HepG2 (cell line): ENCODE results near the gene CGB3. TPM values are rescaled to one million over a fixed set of nuclear protein-coding genes. Genes with fewer than 3 reads are reported as not detected.
A peak's percentile ranks its signal among the peaks of the same experiment; 100 is the strongest.

Source experiments
- ARHGAP35 ChIP-seq: sonication (generic); formaldehyde crosslinking; IDR thresholded peaks from 2 replicates; pipeline ENCODE4 v1.9.0; 2022; ENCODE audit warnings: mild to moderate bottlenecking, inconsistent platforms, moderate library complexity, missing genetic modification reagents, borderline replicate concordance
- ARID2 ChIP-seq: sonication (generic); formaldehyde crosslinking; IDR thresholded peaks from 2 replicates; pipeline ENCODE4 v1.8.1; 2022; ENCODE audit warnings: mild to moderate bottlenecking, missing genetic modification reagents, borderline replicate concordance
- DPF2 ChIP-seq: sonication (generic); formaldehyde crosslinking; IDR thresholded peaks from 2 replicates; pipeline ENCODE4 v1.4.0; 2020; ENCODE audit warnings: mild to moderate bottlenecking, low read depth, missing genetic modification reagents, borderline replicate concordance
- GZF1 ChIP-seq: sonication (generic); formaldehyde crosslinking; IDR thresholded peaks from 2 replicates; pipeline ENCODE4 v1.5.1; 2020; ENCODE audit warnings: mild to moderate bottlenecking, missing genetic modification reagents
- JUND ChIP-seq: sonication (generic); formaldehyde crosslinking; IDR thresholded peaks from 2 replicates; pipeline ENCODE4 v1.8.0; 2022; ENCODE audit warnings: mild to moderate bottlenecking, missing genetic modification reagents
- LRRFIP1 ChIP-seq: sonication (generic); formaldehyde crosslinking; conservative IDR thresholded peaks from 2 replicates; pipeline ENCODE4 v1.4.0; 2020; ENCODE audit warnings: missing genetic modification reagents
- MIER3 ChIP-seq: IDR thresholded peaks from 2 replicates; pipeline ENCODE4 v1.6.1; 2016; ENCODE audit warnings: missing compliant biosample characterization, borderline replicate concordance
- MLX ChIP-seq: IDR thresholded peaks from 2 replicates; pipeline ENCODE4 v1.6.1; 2016
- NRL ChIP-seq: sonication (generic); formaldehyde crosslinking; IDR thresholded peaks from 2 replicates; pipeline ENCODE4 v1.5.0; 2020; ENCODE audit warnings: missing genetic modification reagents, mild to moderate bottlenecking, moderate library complexity, borderline replicate concordance
- SIN3B ChIP-seq: fragments of 150-350 bp; IDR thresholded peaks from 2 replicates; pipeline ENCODE4 v1.6.1; 2014; ENCODE audit warnings: low read length
- SMAD9 ChIP-seq: sonication (generic); formaldehyde crosslinking; IDR thresholded peaks from 2 replicates; pipeline ENCODE4 v1.5.1; 2020; ENCODE audit warnings: mild to moderate bottlenecking, missing genetic modification reagents
- SMYD3 ChIP-seq: sonication (generic); formaldehyde crosslinking; IDR thresholded peaks from 2 replicates; pipeline ENCODE4 v1.8.1; 2023; ENCODE audit warnings: mild to moderate bottlenecking, missing genetic modification reagents
- TCF12 ChIP-seq, 2 experiments: fragments of 450-650 bp in 1 of 2; sonication (generic) in 1 of 2; formaldehyde crosslinking in 1 of 2; IDR thresholded peaks; 2 replicates each; pipeline versions ENCODE4 v1.6.1 to v1.8.0; 2017 to 2022; ENCODE audit warnings: antibody characterized with exemption in 1 of 2, mild to moderate bottlenecking in 1 of 2, missing genetic modification reagents in 1 of 2, moderate library complexity in 1 of 2
- ZFP36L1 ChIP-seq: sonication (generic); formaldehyde crosslinking; IDR thresholded peaks from 2 replicates; pipeline ENCODE4 v1.8.0; 2022; ENCODE audit warnings: mild to moderate bottlenecking, missing genetic modification reagents, moderate library complexity
- ZNF124 ChIP-seq: sonication (generic); formaldehyde crosslinking; IDR thresholded peaks from 2 replicates; pipeline ENCODE4 v1.4.0; 2020; ENCODE audit warnings: missing genetic modification reagents
- ZNF138 ChIP-seq: sonication (generic); formaldehyde crosslinking; IDR thresholded peaks from 2 replicates; pipeline ENCODE4 v1.5.0; 2020; ENCODE audit warnings: mild to moderate bottlenecking, low read depth, missing genetic modification reagents
- ZNF276 ChIP-seq: sonication (generic); formaldehyde crosslinking; IDR thresholded peaks from 2 replicates; pipeline ENCODE4 v1.4.0; 2020; ENCODE audit warnings: mild to moderate bottlenecking, low read depth, missing genetic modification reagents
- ZNF563 ChIP-seq: sonication (generic); formaldehyde crosslinking; IDR thresholded peaks from 2 replicates; pipeline ENCODE4 v1.8.0; 2022; ENCODE audit warnings: mild to moderate bottlenecking, moderate library complexity, missing genetic modification reagents
- ZNF704 ChIP-seq: sonication (generic); formaldehyde crosslinking; IDR thresholded peaks from 2 replicates; pipeline ENCODE4 v1.8.1; 2023; ENCODE audit warnings: mild to moderate bottlenecking, inconsistent platforms, moderate library complexity, missing genetic modification reagents, borderline replicate concordance
- polyA plus RNA-seq, 8 experiments: library from polyadenylated mRNA; depleted of rRNA in 3 of 8; stranded (reverse) in 7 of 8; unstranded in 1 of 8; fragments of >200 nt; fragmentation: Illumina TruSeq in 4 of 8; extraction: Trizol in 4 of 8; gene quantifications; 2 replicates each; pipeline versions ENCODE4 v1.2.1 to v1.2.3, GENCODE V29; 2011 to 2016; ENCODE audit warnings: low read depth in 4 of 8, missing spikeins in 1 of 8, mixed read lengths in 1 of 8; ENCODE audit not compliant: insufficient read depth in 1 of 8
- total RNA-seq, 5 experiments: library from RNA; depleted of rRNA; stranded (reverse); fragments of >200 nt; fragmentation: Illumina TruSeq; extraction: Trizol; gene quantifications; 2 replicates each; pipeline ENCODE4 v1.2.3, GENCODE V29; 2016; ENCODE audit warnings: low read depth in 1 of 5

The CGB3 gene
- total and polyA plus RNA-seq, 2 of the 13 experiments (the other 11 are each of a cell fraction or from before 2014, with no cell fraction given): not detected

DNA sequence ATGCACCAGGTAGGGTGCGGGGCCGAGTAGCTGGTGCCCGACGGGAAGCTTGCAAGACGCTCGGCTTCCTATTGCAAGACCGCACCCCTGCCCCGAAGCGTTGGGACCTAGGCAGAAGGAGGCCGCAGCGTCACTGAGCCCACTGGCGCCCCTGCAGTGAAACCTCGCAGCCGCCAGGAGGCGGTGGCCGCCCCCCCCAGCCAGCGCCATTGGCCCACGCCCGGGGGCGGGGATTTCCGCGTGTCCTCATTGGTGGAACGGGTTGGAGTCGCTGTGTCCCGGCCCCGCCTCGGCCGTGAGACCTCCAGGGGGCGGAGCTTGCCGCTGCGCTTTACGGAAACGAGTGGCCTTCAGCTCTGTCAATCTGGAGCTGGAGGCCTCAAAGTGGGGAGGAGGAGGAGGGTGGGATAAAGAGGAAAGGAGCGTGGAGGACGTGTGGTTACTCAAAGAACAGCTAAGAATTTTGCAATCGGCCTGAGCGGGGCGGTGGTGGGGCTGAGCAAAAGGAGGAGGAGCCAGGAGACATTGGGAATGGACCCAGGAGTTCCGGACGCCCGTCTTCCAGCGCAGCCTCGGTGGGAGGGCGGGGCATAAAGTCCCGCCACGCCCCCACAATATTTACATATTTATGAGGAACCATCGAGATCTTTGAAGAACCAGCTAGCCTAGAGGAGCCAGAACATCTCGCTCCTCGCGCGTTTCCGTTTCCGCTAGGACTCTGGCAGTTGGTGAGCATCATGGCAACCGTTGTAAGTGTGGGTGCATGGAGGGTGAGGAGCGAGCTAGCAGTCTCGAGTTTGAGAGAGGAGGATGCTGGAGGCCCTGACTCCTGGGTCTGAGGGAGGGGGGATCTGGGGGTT is 30.7 kb downstream of the CGB3 start, which contains the start of the genes GYS1 and RUVBL2 (continued):
- TF ChIP-seq TCF12 (IDR thresholded peaks at IDR 0.05): no peak
- 0 out of 2 replicates have a peak, but pooled peaks have one; percentile 42 for TF ChIP-seq TCF12 (CRISPR knock-in tag; IDR thresholded peaks at IDR 0.05)
- TF ChIP-seq SMYD3: no peak; the same call in 1 of the 2 replicates
- 0 out of 2 replicates have a peak, but pooled peaks have one; percentile 45 for TF ChIP-seq JUND (CRISPR knock-in tag)
- no peak for TF ChIP-seq ZNF704 (CRISPR knock-in tag)
- no peak for TF ChIP-seq SMAD9 (CRISPR knock-in tag)
- TF ChIP-seq ZFP36L1 (CRISPR knock-in tag): no peak
- no peak for TF ChIP-seq ARID2
- TF ChIP-seq GZF1 (CRISPR knock-in tag): no peak
- no peak; the same call in 1 of the 2 replicates for TF ChIP-seq SIN3B
- TF ChIP-seq ZNF276 (CRISPR knock-in tag): no peak
- TF ChIP-seq NRL: peak; percentile 48; the same call in 1 of the 2 replicates
- TF ChIP-seq DPF2 (CRISPR knock-in tag): no peak
- TF ChIP-seq MLX (CRISPR knock-in tag): peak; percentile 60; the same call in 1 of the 2 replicates
- TF ChIP-seq ARHGAP35: no peak
- TF ChIP-seq LRRFIP1 (CRISPR knock-in tag): no peak
- TF ChIP-seq ZNF563 (CRISPR knock-in tag): peak; percentile 41; the same call in 1 of the 2 replicates
- TF ChIP-seq ZNF124 (CRISPR knock-in tag): 0 out of 2 replicates have a peak, but pooled peaks have one; percentile 73
- TF ChIP-seq MIER3: peak; percentile 64; the same call in 1 of the 2 replicates
- 0 out of 2 replicates have a peak, but pooled peaks have one; percentile 56 for TF ChIP-seq ZNF138 (CRISPR knock-in tag)
